HG03521 (cell line): ENCODE data around the gene RFX1.

Experiments used
- ATAC-seq: cut with Tn5 transposase; IDR thresholded peaks from one replicate; pipeline ENCODE4 v1.9.1; 2021; ENCODE audit warnings: mild to moderate bottlenecking, moderate library complexity; ENCODE audit not compliant: unreplicated experiment

RFX1 gene

GRCh38 chr19:13996928-13997630 is 9.0 kb downstream of the RFX1 start:
- ATAC-seq: no peak

- ATAC-seq: no peak
Observed at GRCh38 chr19:13995878-13996765, 10.0 kb downstream of the RFX1 start.

GRCh38 chr19:13995017-13995728 is 10.9 kb downstream of the RFX1 start:
- no peak for ATAC-seq

- ATAC-seq: no peak
Observed at GRCh38 chr19:13993590-13994300, 12.4 kb downstream of the RFX1 start.

- no peak for ATAC-seq
Observed at GRCh38 chr19:13992025-13992424, 14.1 kb downstream of the RFX1 start.

- ATAC-seq: no peak
Observed at GRCh38 chr19:13990085-13990484, 16.0 kb downstream of the RFX1 start.

- no peak for ATAC-seq
Observed at GRCh38 chr19:13989487-13989886, 16.6 kb downstream of the RFX1 start.

- no peak for ATAC-seq
Observed at GRCh38 chr19:13987101-13987890, 18.8 kb downstream of the RFX1 start.

GRCh38 chr19:13986348-13986904 is 19.7 kb downstream of the RFX1 start:
- ATAC-seq: peak; percentile 77

GRCh38 chr19:13985771-13986347 is 20.3 kb downstream of the RFX1 start:
- peak; percentile 5 for ATAC-seq

GRCh38 chr19:13984875-13985741 is 21.0 kb downstream of the RFX1 start:
- no peak for ATAC-seq

- no peak for ATAC-seq
Observed at GRCh38 chr19:13984186-13984585, 21.9 kb downstream of the RFX1 start.

- no peak for ATAC-seq
Observed at GRCh38 chr19:13983213-13983889, 22.8 kb downstream of the RFX1 start.

- ATAC-seq: no peak
Observed at GRCh38 chr19:13982773-13983172, 23.3 kb downstream of the RFX1 start.

- no peak for ATAC-seq
Observed at GRCh38 chr19:13981988-13982501, 24.1 kb downstream of the RFX1 start.

GRCh38 chr19:13981467-13981866 is 24.7 kb downstream of the RFX1 start:
- no peak for ATAC-seq

GRCh38 chr19:13981021-13981420 is 25.1 kb downstream of the RFX1 start:
- ATAC-seq: no peak

GRCh38 chr19:13980340-13980739 is 25.8 kb downstream of the RFX1 start:
- ATAC-seq: no peak
